Measurements from ENCODE around the gene DAAM2.

Gene DAAM2

GRCh38 chr6:39850736-39851297, 58.6 kb downstream of the DAAM2 start:
- no peak for TF ChIP-seq CTCF (IDR thresholded peaks at IDR 0.05; ENCODE audit: low read depth, low read length, missing control alignments)
- H3K4me3 ChIP-seq (ENCODE audit: low read depth, low read length): no peak overlapping the region
- no peak for DNase-seq (ENCODE audit: low read depth)

- no peak for DNase-seq (ENCODE audit: low read depth)
- no peak for TF ChIP-seq CTCF (IDR thresholded peaks at IDR 0.05; ENCODE audit: low read depth, low read length, missing control alignments)
Observed at GRCh38 chr6:39851331-39851730, 59.2 kb downstream of the DAAM2 start.

GRCh38 chr6:39852324-39852723, 60.1 kb downstream of the DAAM2 start:
- TF ChIP-seq CTCF (IDR thresholded peaks at IDR 0.05; ENCODE audit: low read depth, low read length, missing control alignments): no peak
- no peak for DNase-seq (ENCODE audit: low read depth)
- no peak overlapping the region for H3K4me3 ChIP-seq (ENCODE audit: low read depth, low read length)

More at GRCh38 chr6:39851331-39851730, 59.2 kb downstream of the DAAM2 start:
- H3K4me3 ChIP-seq (ENCODE audit: low read depth, low read length): no peak overlapping the region

GRCh38 chr6:39853604-39854003, 61.4 kb downstream of the DAAM2 start:
- no peak overlapping the region for H3K4me3 ChIP-seq (ENCODE audit: low read depth, low read length)
- no peak for TF ChIP-seq CTCF (IDR thresholded peaks at IDR 0.05; ENCODE audit: low read depth, low read length, missing control alignments)
- no peak for DNase-seq (ENCODE audit: low read depth)

GRCh38 chr6:39855356-39855995, 63.3 kb downstream of the DAAM2 start:
- DNase-seq (ENCODE audit: low read depth): no peak
- no peak overlapping the region for H3K4me3 ChIP-seq (ENCODE audit: low read depth, low read length)
- no peak for TF ChIP-seq CTCF (IDR thresholded peaks at IDR 0.05; ENCODE audit: low read depth, low read length, missing control alignments)

GRCh38 chr6:39859025-39859424, 66.8 kb downstream of the DAAM2 start:
- TF ChIP-seq CTCF (IDR thresholded peaks at IDR 0.05; ENCODE audit: low read depth, low read length, missing control alignments): no peak
- no peak for DNase-seq (ENCODE audit: low read depth)
- H3K4me3 ChIP-seq (ENCODE audit: low read depth, low read length): no peak overlapping the region

GRCh38 chr6:39861663-39862062, 69.5 kb downstream of the DAAM2 start:
- H3K4me3 ChIP-seq (ENCODE audit: low read depth, low read length): no peak overlapping the region
- no peak for TF ChIP-seq CTCF (IDR thresholded peaks at IDR 0.05; ENCODE audit: low read depth, low read length, missing control alignments)
- DNase-seq (ENCODE audit: low read depth): no peak

Data from GM12864 (cell line).